Measurements from ENCODE around the gene PFDN4. TPM values are rescaled to one million over a fixed set of nuclear protein-coding genes. Genes with fewer than 3 reads are reported as not detected.

Gene PFDN4
- total RNA-seq, 4 donors from 2014 or later = 60.0 to 108 (median 85.1) TPM

GRCh38 chr20:54219751-54220426, 12.0 kb downstream of the PFDN4 start:
- WGBS, 2 donors = 73 to 76% methylated on average over 6 of the region's 6 CpGs
- TF ChIP-seq POLR2A (IDR thresholded peaks at IDR 0.05) (no peak), EP300 (IDR thresholded peaks at IDR 0.05) (no peak), CTCF (IDR thresholded peaks at IDR 0.05) (peak; percentile 21 to 60 (median 31))
- no peak overlapping the region for H3K27ac ChIP-seq

GRCh38 chr20:54220722-54221121, 12.8 kb downstream of the PFDN4 start:
- no peak for DNase-seq (ENCODE audit: low spot score in 2 of 2)
- Histone ChIP-seq H3K36me3 (peaks cover 0 to 25% (median 5%) of the 10 kb centered on the region in 3 donors), H3K27me3 (no peaks in the 10 kb centered on the region), H3K27ac (no peak overlapping the region), H3K4me3 (no peak overlapping the region), H3K9me3 (no peaks in the 10 kb centered on the region), H3K4me1 (peaks cover 0 to 29% (median 3%) of the 10 kb centered on the region in 4 donors)
- WGBS, 2 donors = 95 to 97% methylated on average over 6 of the region's 6 CpGs
- TF ChIP-seq POLR2A (IDR thresholded peaks at IDR 0.05) = no peak

More at GRCh38 chr20:54219751-54220426, 12.0 kb downstream of the PFDN4 start:
- H3K9me3 ChIP-seq = no peaks in the 10 kb centered on the region
- H3K4me3 ChIP-seq = no peak overlapping the region
- DNase-seq (ENCODE audit: low spot score in 2 of 2) = no peak
- peaks cover 0 to 37% (median 3%) of the 10 kb centered on the region in 4 donors for H3K4me1 ChIP-seq
- H3K27me3 ChIP-seq = no peaks in the 10 kb centered on the region
- peaks cover 0 to 33% (median 5%) of the 10 kb centered on the region in 3 donors for H3K36me3 ChIP-seq

- Histone ChIP-seq H3K4me3 (no peak overlapping the region), H3K27me3 (no peaks in the 10 kb centered on the region), H3K9me3 (no peaks in the 10 kb centered on the region), H3K4me1 (peaks cover 0 to 26% (median 3%) of the 10 kb centered on the region in 4 donors), H3K27ac (no peak overlapping the region), H3K36me3 (peaks cover 0 to 20% (median 5%) of the 10 kb centered on the region in 3 donors)
- WGBS, 2 donors = 81% methylated on average over 4 of the region's 4 CpGs
- TF ChIP-seq EP300 (IDR thresholded peaks at IDR 0.05) = no peak
- TF ChIP-seq POLR2A (IDR thresholded peaks at IDR 0.05) = no peak
- TF ChIP-seq CTCF (IDR thresholded peaks at IDR 0.05) = no peak
- no peak for DNase-seq (ENCODE audit: low spot score in 2 of 2)
These were observed 13.5 kb downstream of the PFDN4 start for GRCh38 chr20:54221353-54221752.

GRCh38 chr20:54221996-54222890, 14.4 kb downstream of the PFDN4 start:
- Histone ChIP-seq H3K36me3 (peaks cover 0 to 11% (median 1%) of the 10 kb centered on the region in 3 donors), H3K27me3 (no peaks in the 10 kb centered on the region), H3K9me3 (no peaks in the 10 kb centered on the region), H3K27ac (no peak overlapping the region), H3K4me1 (peaks cover 0 to 26% (median 3%) of the 10 kb centered on the region in 4 donors), H3K4me3 (no peak overlapping the region)
- TF ChIP-seq EP300 (IDR thresholded peaks at IDR 0.05) (no peak), POLR2A (IDR thresholded peaks at IDR 0.05) (no peak), CTCF (IDR thresholded peaks at IDR 0.05) (no peak)
- no peak for DNase-seq (ENCODE audit: low spot score in 2 of 2)
- WGBS, 2 donors = 55 to 56% methylated on average over 17 of the region's 17 CpGs

GRCh38 chr20:54223285-54223684, 15.4 kb downstream of the PFDN4 start:
- Histone ChIP-seq H3K4me3 (no peak overlapping the region), H3K9me3 (no peaks in the 10 kb centered on the region), H3K4me1 (peaks cover 0 to 24% (median 3%) of the 10 kb centered on the region in 4 donors), H3K36me3 (peaks cover 0 to 6% (median 0%) of the 10 kb centered on the region in 3 donors), H3K27ac (no peak overlapping the region), H3K27me3 (no peaks in the 10 kb centered on the region)
- 76 to 90% methylated on average over 5 of the region's 5 CpGs for WGBS, 2 donors
- no peak for DNase-seq (ENCODE audit: low spot score in 2 of 2)
- TF ChIP-seq EP300 (IDR thresholded peaks at IDR 0.05) (no peak), CTCF (IDR thresholded peaks at IDR 0.05) (no peak), POLR2A (IDR thresholded peaks at IDR 0.05) (no peak)

Data from tibial nerve (tissue), 4 donors.